ENCODE data around the gene FAM118A. TPM values are rescaled to one million over a fixed set of nuclear protein-coding genes. Genes with fewer than 3 reads are reported as not detected.

FAM118A gene
- total and polyA plus RNA-seq, 9 donors: 21.9 to 57.8 (median 30.0) TPM

DNA sequence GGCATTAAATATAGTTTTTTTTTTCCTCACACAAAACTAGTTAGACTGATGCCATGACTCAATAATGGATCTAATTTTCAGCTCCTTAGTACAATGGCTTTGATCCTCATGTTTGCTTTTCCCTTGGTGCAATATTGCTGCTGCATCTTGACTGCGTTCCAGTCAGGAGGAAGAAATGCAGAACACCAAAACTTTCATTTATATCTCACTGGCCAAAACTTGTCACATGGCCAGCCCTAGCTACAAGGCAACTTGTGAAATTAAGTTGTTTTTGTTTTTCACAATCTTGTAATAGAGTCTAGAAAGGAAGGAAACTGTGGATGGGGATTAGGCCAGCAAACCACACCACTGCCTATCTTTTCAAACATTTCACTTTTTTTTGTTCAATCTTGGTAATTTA is 67.0 kb downstream of the FAM118A start:
- Histone ChIP-seq H3K9me3 (no peaks in the 10 kb centered on the region), H3K36me3 (no peaks in the 10 kb centered on the region), H3K4me1 (ENCODE audit: insufficient read depth) (no peaks in the 10 kb centered on the region), H3K27ac (no peak overlapping the region), H3K27me3 (no peaks in the 10 kb centered on the region), H3K4me3 (no peak overlapping the region)
- WGBS, 3 donors: 10 to 20% (median 13%) methylated on average over 1 of the region's 1 CpG
- peak; percentile 31 to 77 (median 67) for DNase-seq
- intact Hi-C loops (cut with DNase I): no loop called here
- TF ChIP-seq, protein P1, sequence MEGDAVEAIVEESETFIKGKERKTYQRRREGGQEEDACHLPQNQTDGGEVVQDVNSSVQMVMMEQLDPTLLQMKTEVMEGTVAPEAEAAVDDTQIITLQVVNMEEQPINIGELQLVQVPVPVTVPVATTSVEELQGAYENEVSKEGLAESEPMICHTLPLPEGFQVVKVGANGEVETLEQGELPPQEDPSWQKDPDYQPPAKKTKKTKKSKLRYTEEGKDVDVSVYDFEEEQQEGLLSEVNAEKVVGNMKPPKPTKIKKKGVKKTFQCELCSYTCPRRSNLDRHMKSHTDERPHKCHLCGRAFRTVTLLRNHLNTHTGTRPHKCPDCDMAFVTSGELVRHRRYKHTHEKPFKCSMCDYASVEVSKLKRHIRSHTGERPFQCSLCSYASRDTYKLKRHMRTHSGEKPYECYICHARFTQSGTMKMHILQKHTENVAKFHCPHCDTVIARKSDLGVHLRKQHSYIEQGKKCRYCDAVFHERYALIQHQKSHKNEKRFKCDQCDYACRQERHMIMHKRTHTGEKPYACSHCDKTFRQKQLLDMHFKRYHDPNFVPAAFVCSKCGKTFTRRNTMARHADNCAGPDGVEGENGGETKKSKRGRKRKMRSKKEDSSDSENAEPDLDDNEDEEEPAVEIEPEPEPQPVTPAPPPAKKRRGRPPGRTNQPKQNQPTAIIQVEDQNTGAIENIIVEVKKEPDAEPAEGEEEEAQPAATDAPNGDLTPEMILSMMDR (IDR thresholded peaks at IDR 0.05): no peak
- no peak for TF ChIP-seq EP300 (IDR thresholded peaks at IDR 0.05)
- no peak for TF ChIP-seq POLR2A (IDR thresholded peaks at IDR 0.05)

DNA sequence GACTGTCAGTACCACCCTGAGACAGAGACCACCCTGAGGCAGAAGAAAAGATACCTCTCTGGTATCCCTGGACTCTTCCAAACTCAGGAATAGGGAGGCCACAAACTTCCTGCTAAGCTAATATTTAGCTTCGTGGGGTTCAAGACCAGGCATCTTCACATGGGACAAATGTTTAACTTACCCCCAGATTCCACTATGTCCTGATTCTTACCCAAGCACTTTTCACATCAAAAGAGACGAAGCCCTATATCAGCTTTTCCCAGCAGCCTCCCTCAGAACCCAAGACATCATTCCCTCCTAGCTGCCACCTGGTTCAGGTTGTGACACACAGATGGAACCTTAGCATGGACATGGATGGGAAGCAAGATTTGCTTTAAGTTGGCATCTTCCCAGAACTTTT is 71.6 kb downstream of the FAM118A start:
- intact Hi-C loops (cut with DNase I): no loop called here
- no peaks in the 10 kb centered on the region for H3K27me3 ChIP-seq
- no peaks in the 10 kb centered on the region for H3K4me1 ChIP-seq (ENCODE audit: insufficient read depth)
- no peak for DNase-seq
- 92 to 97% (median 93%) methylated on average over 2 of the region's 2 CpGs for WGBS, 3 donors
- H3K4me3 ChIP-seq: no peak overlapping the region
- H3K27ac ChIP-seq: no peak overlapping the region
- no peak for TF ChIP-seq EP300 (IDR thresholded peaks at IDR 0.05)
- TF ChIP-seq POLR2A (IDR thresholded peaks at IDR 0.05): no peak
- TF ChIP-seq, protein P1 (IDR thresholded peaks at IDR 0.05): no peak
- H3K9me3 ChIP-seq: no peaks in the 10 kb centered on the region
- no peaks in the 10 kb centered on the region for H3K36me3 ChIP-seq

DNA sequence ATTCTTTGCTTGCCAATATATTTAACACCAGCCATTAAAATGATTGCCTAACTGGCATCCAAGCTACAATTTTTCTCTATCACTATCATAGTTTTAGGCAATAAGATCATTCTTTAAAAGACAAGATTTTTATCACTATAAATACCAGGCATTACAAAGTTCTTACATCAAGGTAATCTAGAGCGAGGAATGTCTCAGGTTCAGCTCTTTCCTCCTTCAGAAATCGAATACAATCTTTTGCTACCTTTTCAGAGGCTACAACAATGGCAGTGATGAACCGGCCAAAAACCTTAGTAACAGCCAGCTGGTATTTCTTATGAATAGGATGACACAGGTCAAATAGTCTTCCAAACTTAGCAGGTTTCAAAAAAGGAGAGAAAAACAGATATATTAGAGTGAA is 79.8 kb downstream of the FAM118A start:
- TF ChIP-seq, protein P1 (IDR thresholded peaks at IDR 0.05): no peak
- TF ChIP-seq POLR2A (IDR thresholded peaks at IDR 0.05) (no peak), EP300 (IDR thresholded peaks at IDR 0.05) (no peak)
- intact Hi-C loops (cut with DNase I): no loop called here
- WGBS, 3 donors: 72 to 78% (median 76%) methylated on average over 3 of the region's 3 CpGs
- Histone ChIP-seq H3K4me3 (no peak overlapping the region), H3K27ac (no peak overlapping the region), H3K4me1 (ENCODE audit: insufficient read depth) (no peaks in the 10 kb centered on the region), H3K9me3 (no peaks in the 10 kb centered on the region), H3K27me3 (no peaks in the 10 kb centered on the region), H3K36me3 (no peaks in the 10 kb centered on the region)
- DNase-seq: no peak

Other genes with a start within 250 kb of the FAM118A start
- 10 to 100 TPM; 35.8 to 58.6 (median 48.1) TPM for gene NUP50, start 146.0 kb upstream of the FAM118A start, total RNA-seq
- 10 to 100 TPM; 12.4 to 24.0 TPM for gene NUP50, start 146.0 kb upstream of the FAM118A start, polyA plus RNA-seq
- 10 to 100 TPM; 14.8 to 40.0 (median 33.9) TPM for gene KIAA0930, start 69.0 kb upstream of the FAM118A start, total RNA-seq
- gene KIAA0930, start 69.0 kb upstream of the FAM118A start, polyA plus RNA-seq: 10 to 100 TPM; 17.3 to 19.4 TPM
- gene UPK3A, start 25.0 kb upstream of the FAM118A start, total RNA-seq: not detected
- gene UPK3A, start 25.0 kb upstream of the FAM118A start, polyA plus RNA-seq: under 1 TPM in 1 of 2 donors, not detected in 1; 0.22 TPM
- under 1 TPM in 1 of 7 donors, not detected in 6; 0.05 TPM for gene SMC1B, start 103.7 kb downstream of the FAM118A start, total RNA-seq
- gene SMC1B, start 103.7 kb downstream of the FAM118A start, polyA plus RNA-seq: under 1 TPM in 1 of 2 donors, not detected in 1; 0.04 TPM
- gene RIBC2, start 103.8 kb downstream of the FAM118A start, total RNA-seq: 1 to 10 TPM in 4 of 7 donors, under 1 TPM in 2, not detected in 1; 0.60 to 7.5 (median 1.3) TPM
- gene RIBC2, start 103.8 kb downstream of the FAM118A start, polyA plus RNA-seq: under 1 TPM; 0.25 to 0.33 TPM
- 100 to 1,000 TPM in 5 of 7 donors, 10 to 100 TPM in 2; 62.7 to 394 (median 189) TPM for gene FBLN1, start 192.9 kb downstream of the FAM118A start, total RNA-seq
- gene FBLN1, start 192.9 kb downstream of the FAM118A start, polyA plus RNA-seq: 100 to 1,000 TPM in 1 of 2 donors, 10 to 100 TPM in 1; 81.7 to 196 TPM